ENCODE data around the gene DACH2.

DNA sequence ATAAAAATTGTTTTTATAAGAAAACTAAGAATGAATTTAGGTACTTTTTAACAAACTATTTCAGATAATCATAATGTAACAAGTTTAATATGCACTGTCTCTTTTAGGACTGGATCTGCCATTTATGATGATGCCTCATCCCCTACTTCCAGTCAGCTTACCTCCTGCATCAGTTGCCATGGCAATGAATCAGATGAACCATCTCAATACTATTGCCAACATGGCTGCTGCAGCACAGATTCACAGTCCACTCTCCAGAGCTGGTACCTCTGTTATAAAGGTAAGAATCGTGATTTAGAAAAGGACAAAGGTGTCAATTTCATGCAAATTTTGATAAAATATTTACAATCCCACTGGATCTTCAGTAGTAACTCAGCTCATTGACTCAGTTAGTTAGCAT lies 566.2 kb downstream of the DACH2 start:
- TF ChIP-seq, protein P1, sequence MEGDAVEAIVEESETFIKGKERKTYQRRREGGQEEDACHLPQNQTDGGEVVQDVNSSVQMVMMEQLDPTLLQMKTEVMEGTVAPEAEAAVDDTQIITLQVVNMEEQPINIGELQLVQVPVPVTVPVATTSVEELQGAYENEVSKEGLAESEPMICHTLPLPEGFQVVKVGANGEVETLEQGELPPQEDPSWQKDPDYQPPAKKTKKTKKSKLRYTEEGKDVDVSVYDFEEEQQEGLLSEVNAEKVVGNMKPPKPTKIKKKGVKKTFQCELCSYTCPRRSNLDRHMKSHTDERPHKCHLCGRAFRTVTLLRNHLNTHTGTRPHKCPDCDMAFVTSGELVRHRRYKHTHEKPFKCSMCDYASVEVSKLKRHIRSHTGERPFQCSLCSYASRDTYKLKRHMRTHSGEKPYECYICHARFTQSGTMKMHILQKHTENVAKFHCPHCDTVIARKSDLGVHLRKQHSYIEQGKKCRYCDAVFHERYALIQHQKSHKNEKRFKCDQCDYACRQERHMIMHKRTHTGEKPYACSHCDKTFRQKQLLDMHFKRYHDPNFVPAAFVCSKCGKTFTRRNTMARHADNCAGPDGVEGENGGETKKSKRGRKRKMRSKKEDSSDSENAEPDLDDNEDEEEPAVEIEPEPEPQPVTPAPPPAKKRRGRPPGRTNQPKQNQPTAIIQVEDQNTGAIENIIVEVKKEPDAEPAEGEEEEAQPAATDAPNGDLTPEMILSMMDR (IDR thresholded peaks at IDR 0.05; ENCODE audit: poor library complexity, severe bottlenecking): no peak
- TF ChIP-seq RAD21 (conservative IDR thresholded peaks at IDR 0.05): no peak
- TF ChIP-seq EP300 (conservative IDR thresholded peaks at IDR 0.05; ENCODE audit: poor library complexity, severe bottlenecking): no peak
- no peak for TF ChIP-seq TAF1 (IDR thresholded peaks at IDR 0.05; ENCODE audit: low read depth)
- TF ChIP-seq MXI1 (conservative IDR thresholded peaks at IDR 0.05; ENCODE audit: poor library complexity, severe bottlenecking): no peak

All from neural cell (in vitro differentiated cells).